ENCODE results near the gene MYO1D.
"Not testable (repeated sequence)": the region's sequence is repeated elsewhere in the genome, so short reads cannot be mapped to it uniquely, and the experiment has no call there.

Gene MYO1D

DNA sequence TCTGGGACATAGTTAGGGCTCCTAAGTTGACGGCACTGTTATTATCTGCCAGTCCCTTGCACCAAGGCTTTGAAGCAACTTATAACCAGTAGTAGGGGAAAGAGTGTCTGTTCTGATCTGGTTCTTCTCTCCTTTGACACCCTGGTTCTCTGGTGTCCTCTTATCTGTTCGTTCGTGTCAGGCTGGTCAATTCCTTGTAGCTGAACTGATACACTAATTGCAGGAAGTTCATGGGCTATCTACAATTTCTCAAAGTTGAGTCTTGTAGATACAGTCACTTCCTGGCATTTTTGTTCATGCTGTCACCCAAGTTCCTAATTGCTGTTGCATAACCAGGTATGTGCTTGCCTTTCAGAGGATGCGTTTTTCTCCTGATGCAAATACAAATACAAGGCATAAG lies 17.3 kb upstream of the MYO1D start:
- DNase-seq (ENCODE audit: low spot score): no peak

- not testable (repeated sequence) for DNase-seq (ENCODE audit: low spot score)
Observed at GRCh38 chr17:32887410-32887809, 10.5 kb upstream of the MYO1D start.

GRCh38 chr17:32886951-32887350 lies 10.0 kb upstream of the MYO1D start:
- not testable (repeated sequence) for DNase-seq (ENCODE audit: low spot score)

DNA sequence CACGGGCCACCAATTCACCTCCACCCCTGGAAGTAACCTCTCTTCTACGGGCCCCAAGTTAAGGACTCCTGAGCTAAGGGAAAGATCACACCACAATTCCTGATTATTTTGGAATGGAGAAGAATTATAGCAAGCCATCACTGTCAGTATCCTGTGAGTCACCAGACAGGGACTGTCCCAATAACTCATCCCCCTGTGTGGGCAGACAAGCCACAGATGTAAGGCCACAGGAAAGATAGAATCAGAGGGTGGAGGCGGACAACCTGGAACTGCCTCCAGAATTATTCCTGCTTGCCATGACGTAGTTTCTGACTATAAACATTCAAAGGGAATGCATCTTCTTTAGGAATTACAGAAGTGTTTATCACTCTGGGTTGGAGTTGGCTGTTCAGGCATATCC lies 5.8 kb upstream of the MYO1D start:
- no peak for DNase-seq (ENCODE audit: low spot score)

DNA sequence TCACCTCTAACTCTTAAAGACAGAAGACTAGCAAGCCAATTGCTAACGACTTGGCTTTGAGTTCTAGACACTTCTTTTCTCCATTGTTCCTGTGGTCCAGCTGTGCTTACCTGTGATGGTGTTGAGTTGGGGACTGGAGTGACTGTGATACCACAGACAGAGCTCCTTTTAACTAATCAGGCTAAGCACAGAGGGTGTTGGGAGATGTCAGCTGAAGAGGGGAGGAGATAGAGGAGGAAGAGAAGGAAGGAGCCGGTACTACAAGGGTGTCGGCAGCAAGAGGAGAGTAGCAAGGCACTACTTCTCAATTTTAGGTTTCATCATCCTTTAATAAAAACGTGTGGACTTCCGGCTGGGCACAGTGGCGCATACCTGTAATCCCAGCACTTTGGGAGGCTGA lies 5.1 kb upstream of the MYO1D start:
- DNase-seq (ENCODE audit: low spot score): no peak

- no peak for DNase-seq (ENCODE audit: low spot score)
Observed at GRCh38 chr17:32880671-32881453, 3.9 kb upstream of the MYO1D start.

DNA sequence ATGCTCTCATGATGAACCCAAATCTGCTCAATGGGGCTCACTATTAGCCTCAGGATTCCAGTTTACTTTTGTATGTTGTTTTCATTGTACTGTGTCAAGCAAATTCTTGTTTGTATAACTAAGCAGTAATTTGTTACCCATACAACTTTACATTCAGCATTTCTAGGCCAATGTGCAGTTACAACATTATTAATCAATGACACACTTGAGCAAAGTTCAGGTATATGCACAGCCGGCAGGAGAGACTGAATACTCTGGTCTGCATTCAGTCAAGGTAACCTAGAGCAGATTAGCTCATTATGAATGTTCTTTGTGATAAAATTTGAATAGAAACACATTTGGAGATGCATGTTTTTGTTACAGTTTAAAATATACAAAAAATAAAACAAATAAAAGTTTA lies 2.2 kb upstream of the MYO1D start:
- DNase-seq (ENCODE audit: low spot score): no peak

DNA sequence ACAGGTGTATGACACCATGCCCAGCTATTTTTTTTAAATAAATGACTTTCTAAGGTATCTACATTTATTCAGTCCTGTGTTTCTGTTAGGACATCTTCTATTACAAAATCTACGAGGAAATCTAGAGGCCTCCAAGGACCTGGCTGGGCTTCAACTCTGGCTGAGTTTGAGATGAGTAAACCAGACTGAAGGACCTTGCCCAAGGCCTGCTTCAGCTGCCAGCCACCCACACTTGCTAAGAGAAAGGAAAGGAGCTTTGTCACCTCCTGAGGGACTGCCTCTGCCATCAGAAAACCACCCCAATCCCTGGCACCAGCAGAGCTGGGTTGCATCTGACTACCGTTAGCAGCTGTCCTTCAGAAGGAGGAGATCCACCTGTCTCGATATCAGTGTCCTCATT lies 1.3 kb upstream of the MYO1D start:
- no peak for DNase-seq (ENCODE audit: low spot score)

DNA sequence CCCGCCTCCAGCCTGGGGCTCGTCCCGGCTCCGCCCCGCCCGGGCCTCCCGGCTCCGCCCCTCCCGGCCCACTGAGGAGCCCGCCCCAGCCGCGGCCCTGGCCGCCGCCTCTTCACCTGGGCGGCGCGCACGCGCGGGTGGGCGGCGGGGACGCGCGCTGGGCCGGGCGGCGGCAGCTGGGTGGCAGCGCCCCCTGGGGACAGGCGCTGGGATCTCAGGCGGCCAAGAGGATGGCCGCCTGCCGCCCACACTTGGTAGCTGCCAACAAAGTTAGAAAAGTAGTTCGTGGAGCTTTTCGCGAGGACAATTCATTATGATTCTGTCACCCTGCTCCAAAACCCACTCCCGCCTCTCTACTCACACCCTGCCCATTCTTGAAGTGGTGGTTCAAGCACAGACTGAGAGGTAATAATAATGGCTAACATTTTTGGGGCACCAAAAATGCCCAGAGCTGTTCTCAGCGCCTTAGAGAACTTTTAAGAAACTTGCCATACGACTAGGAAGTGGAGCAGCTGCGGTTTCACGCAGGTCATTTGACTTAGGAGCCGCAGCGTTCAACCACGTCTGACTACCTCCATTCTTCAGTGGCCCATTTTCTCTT lies 340 bp upstream of the MYO1D start:
- DNase-seq (ENCODE audit: low spot score): peak; percentile 90

DNA sequence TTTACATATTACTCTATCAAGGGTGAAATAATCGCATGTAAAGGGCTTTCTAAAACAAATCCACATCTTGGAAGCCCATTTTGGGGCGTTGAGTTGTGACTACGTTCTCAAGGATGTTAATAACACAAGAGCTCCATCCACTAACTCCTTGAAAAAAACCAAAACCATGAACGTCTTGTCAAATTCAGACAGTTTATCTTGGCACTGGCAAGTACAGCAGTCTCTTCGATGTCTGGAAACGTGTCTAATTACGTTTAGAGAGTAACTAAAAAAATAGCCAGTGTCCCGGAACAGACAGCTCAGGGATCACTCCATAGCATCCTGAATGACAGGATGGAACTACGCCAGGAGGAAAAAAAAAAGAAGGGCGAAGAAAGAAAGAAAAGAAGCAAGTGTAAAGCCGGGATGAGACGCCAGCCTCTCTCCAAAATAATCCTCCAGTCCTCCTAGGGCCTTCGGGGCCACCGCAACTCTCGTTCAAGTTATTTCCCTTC lies 954 bp downstream of the MYO1D start:
- no peak for DNase-seq (ENCODE audit: low spot score)

DNA sequence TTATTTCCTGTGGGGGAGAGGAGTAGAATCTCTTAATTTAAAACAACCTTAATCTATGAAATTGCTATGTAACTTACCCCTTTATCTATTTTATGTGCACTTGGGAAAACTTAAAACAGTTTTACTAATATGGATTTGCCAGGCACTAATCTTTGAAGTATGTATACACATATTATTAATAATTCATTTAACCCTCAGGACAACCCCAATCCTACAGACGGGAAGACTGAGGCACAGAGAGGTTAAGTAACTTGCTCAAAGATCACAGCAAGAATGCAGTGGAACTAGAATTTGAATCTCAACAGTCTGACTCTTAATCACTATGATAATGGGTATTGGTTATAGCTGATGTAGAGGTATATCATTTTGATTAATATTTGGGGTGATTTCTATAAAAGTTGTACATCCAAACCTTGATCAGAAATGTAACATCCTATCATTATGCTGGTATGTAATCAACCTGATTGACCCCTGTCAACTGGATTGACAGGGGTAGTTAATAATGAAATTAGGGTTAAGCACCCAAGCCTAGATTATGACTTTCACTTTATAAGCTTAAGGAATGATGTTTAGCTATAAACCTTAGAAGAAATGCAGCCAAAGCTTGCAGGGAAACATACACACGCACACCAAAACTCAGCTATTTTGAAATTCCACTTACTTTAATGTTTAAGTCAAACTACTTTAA lies 1.6 kb downstream of the MYO1D start:
- no peak for DNase-seq (ENCODE audit: low spot score)

- DNase-seq (ENCODE audit: low spot score): no peak
Observed at GRCh38 chr17:32873114-32873513, 3.8 kb downstream of the MYO1D start.

GRCh38 chr17:32871746-32872145 lies 5.2 kb downstream of the MYO1D start:
- DNase-seq (ENCODE audit: low spot score): no peak

DNA sequence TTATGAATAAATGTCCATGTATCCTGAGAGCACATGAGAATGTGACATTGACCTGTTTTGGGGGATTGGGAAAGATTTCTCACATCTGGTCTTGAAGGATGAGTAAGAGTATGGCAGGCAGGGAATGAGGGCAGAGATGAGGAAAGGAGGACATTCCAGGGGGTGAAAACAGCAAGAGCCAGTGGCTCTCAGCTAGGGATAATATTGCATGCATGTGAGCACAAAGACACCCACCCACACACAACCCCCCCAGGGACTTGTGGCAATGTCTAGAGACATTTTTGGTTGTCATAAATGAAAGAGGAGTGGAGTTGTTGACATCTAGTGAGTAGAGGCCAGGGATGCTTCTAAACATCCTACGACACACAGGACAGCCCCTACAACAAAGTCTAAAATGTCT lies 6.0 kb downstream of the MYO1D start:
- DNase-seq (ENCODE audit: low spot score): no peak

GRCh38 chr17:32870027-32870670 lies 6.8 kb downstream of the MYO1D start:
- DNase-seq (ENCODE audit: low spot score): no peak

DNA sequence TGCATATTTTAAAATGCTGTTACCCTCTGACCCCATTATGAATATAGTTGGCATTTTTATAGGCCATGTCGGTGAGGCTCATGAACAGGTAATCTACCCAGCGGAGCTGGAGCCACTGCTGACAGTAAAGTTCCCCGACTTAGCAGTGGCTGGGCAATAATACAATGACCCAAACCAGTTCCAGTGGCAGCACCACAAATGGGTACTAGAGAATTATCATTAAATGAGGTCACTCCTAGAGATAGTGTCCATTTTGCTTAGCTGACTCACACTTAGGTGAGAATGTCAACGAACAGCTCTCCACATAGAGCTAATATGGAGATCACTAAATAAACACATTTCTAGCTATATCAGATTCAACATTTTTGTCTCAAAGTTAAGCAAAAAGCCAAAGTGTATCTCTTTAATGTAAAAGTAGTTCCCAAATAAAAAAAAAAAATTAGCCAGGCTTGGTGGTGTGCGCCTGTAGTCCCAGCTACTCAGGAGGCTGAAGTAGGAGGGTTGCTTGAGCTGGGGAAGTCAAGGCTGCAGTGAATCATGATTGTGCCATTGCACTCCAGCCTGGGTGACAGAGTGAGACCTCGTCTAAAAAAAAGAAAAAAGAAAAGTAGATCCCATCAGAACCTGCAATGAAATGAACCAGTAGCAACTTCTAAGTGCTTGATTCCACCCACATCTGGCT lies 7.4 kb downstream of the MYO1D start:
- no peak for DNase-seq (ENCODE audit: low spot score)

- DNase-seq (ENCODE audit: low spot score): no peak
Observed at GRCh38 chr17:32865141-32865540, 11.8 kb downstream of the MYO1D start.

- no peak for DNase-seq (ENCODE audit: low spot score)
Observed at GRCh38 chr17:32863559-32863958, 13.4 kb downstream of the MYO1D start.

DNA sequence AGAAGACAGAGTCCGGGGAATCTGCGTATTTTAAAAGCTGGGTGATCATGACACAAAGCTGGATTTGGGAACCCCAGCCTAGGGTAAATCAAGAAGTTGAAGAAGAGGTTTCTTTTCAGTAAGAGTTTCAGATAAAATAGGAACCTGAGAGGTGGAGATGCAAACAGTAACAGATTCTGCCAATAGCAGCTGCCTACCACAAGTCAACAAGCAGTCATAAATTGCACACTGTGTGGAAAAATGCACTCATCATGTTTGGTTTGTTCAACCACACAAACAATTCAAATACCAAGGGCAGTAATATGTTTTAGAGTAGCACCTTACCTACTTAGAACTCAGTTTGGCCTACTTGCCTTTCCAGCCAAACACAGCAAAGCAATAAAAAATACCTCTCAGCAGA lies 14.0 kb downstream of the MYO1D start:
- no peak for DNase-seq (ENCODE audit: low spot score)

- no peak for DNase-seq (ENCODE audit: low spot score)
Observed at GRCh38 chr17:32861981-32862380, 14.9 kb downstream of the MYO1D start.

GRCh38 chr17:32859857-32860525 lies 16.9 kb downstream of the MYO1D start:
- DNase-seq (ENCODE audit: low spot score): no peak
